Progenitor cell of endocrine pancreas (in vitro differentiated cells): ENCODE data around the gene CACNA1B. TPM values are rescaled to one million over a fixed set of nuclear protein-coding genes. Genes with fewer than 3 reads are reported as not detected.

Experiments used
- DNase-seq: peaks from one replicate; pipeline ENCODE4 v3.0.0; 2021; ENCODE audit warnings: low spot score; ENCODE audit not compliant: unreplicated experiment
- H3K27ac Mint-ChIP-seq: 2 replicates; pipeline ENCODE4 v1.8.0; 2021; ENCODE audit warnings: mild to moderate bottlenecking, moderate library complexity, mixed read lengths
- H3K27me3 Mint-ChIP-seq: 2 replicates; pipeline ENCODE4 v1.8.0; 2021; ENCODE audit warnings: mixed read lengths
- H3K36me3 Mint-ChIP-seq: 2 replicates; pipeline ENCODE4 v1.8.0; 2022; ENCODE audit warnings: mixed read lengths; ENCODE audit not compliant: insufficient read depth
- H3K4me1 Mint-ChIP-seq: 2 replicates; pipeline ENCODE4 v1.8.0; 2021; ENCODE audit warnings: low read depth, mixed read lengths
- H3K4me3 Mint-ChIP-seq: 2 replicates; pipeline ENCODE4 v1.8.0; 2021; ENCODE audit warnings: low read depth, mild to moderate bottlenecking, moderate library complexity, mixed read lengths
- H3K9me3 Mint-ChIP-seq: 2 replicates; pipeline ENCODE4 v1.8.0; 2021; ENCODE audit warnings: low read depth, mixed read lengths
- total RNA-seq: library from RNA; stranded (reverse); gene quantifications from 2 replicates; pipeline ENCODE4 v1.2.1, GENCODE V29; 2021
- TF ChIP-seq, protein P1 (sequence below): fragments of 200-600 bp; sonication (generic); IDR thresholded peaks from one replicate; pipeline ENCODE4 v1.5.0; 2021; ENCODE audit warnings: antibody characterized with exemption, mild to moderate bottlenecking; ENCODE audit not compliant: unreplicated experiment

The CACNA1B gene
- total RNA-seq, 1 donor from 2014 or later = 2.4 TPM

DNA sequence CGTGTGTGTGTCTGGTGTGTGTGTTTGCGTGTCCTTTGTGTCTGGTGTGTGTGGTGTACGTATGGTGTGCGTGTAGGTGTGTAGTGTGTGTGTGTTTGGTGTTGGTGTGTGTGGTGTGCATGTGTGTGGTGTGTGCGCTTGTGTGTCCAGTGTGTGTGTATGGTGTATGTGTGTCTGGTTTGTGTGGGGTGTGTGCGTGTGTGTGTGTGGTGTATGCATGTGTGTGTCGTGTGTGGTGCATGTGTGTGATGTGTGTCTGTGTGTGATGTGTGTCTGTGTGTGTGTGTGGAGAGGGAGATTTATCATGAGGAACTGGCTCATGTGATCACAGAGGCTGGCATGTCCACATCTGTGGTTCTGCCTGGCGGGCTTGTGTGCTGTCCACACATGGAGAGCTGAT, 71.7 kb downstream of the CACNA1B start:
- H3K36me3 Mint-ChIP-seq = no peaks in the 10 kb centered on the region
- H3K9me3 Mint-ChIP-seq = peaks cover 16% of the 10 kb centered on the region
- TF ChIP-seq, protein P1, sequence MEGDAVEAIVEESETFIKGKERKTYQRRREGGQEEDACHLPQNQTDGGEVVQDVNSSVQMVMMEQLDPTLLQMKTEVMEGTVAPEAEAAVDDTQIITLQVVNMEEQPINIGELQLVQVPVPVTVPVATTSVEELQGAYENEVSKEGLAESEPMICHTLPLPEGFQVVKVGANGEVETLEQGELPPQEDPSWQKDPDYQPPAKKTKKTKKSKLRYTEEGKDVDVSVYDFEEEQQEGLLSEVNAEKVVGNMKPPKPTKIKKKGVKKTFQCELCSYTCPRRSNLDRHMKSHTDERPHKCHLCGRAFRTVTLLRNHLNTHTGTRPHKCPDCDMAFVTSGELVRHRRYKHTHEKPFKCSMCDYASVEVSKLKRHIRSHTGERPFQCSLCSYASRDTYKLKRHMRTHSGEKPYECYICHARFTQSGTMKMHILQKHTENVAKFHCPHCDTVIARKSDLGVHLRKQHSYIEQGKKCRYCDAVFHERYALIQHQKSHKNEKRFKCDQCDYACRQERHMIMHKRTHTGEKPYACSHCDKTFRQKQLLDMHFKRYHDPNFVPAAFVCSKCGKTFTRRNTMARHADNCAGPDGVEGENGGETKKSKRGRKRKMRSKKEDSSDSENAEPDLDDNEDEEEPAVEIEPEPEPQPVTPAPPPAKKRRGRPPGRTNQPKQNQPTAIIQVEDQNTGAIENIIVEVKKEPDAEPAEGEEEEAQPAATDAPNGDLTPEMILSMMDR = no peak
- H3K27ac Mint-ChIP-seq = no peak overlapping the region
- DNase-seq = no peak
- H3K4me3 Mint-ChIP-seq = no peak overlapping the region
- no peaks in the 10 kb centered on the region for H3K27me3 Mint-ChIP-seq
- no peaks in the 10 kb centered on the region for H3K4me1 Mint-ChIP-seq

DNA sequence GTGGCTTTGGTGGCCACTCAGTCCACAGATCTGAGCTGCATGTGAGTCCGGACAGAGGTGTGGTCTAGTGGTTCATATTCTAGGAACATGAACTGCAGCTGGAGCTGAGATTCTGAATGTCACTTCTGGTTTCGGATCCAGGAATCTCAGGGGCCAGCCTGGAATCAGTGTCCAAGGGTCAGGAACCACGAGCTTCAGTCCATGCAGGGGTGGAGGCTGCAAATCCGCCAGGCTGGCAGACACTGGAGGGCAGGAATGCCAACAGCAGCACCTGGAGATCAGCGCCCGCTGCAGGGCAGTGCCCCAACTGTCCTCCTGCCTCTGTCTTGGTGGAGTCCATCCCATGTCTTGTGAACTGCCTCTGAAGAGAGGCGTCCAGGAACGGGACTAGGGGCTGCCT, 73.5 kb downstream of the CACNA1B start:
- no peaks in the 10 kb centered on the region for H3K27me3 Mint-ChIP-seq

DNA sequence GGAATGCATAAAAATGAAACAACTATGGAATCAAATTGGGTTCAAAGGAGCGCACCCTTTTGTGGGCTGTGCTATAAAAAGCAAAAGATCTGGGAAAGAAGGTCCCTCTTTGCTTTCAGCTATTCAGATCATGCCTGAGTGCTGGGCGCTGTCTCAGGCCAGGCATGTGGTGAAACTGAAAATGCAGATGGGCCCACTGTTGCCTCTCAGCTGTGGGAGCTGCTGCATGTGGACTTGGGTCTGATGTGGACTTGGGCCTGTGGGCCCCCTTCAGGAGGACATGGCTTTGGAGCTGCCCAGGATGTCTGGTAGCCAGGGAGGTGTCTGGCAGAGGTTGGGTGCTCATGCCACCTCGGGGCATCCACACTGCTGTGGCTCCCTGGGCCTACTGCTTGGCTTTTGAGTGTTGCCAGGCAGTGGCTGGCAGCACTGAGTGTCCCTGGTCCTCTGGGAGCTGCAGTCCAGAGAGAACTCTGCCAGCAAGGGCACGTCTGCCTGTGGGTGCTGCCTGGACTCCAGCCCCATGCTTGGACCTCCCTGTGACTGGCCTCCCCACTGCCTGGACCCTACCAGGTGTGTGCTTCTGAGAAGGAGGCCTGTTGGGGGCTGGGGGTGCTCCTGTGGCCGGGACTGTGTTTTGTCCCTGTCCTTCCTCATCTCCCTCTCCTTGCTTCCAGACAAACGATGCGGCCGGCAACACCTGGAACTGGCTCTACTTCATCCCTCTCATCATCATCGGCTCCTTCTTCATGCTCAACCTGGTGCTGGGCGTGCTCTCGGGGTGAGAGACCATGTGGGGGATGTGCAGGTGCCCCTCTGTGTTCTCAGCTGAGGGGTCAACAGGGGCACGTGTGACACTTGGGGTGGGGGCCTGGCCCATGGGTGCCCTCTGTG, 74.3 kb downstream of the CACNA1B start:
- Mint-ChIP-seq H3K36me3 (no peaks in the 10 kb centered on the region), H3K27ac (no peak overlapping the region), H3K4me1 (no peaks in the 10 kb centered on the region), H3K4me3 (no peak overlapping the region), H3K27me3 (no peaks in the 10 kb centered on the region), H3K9me3 (peaks cover 5% of the 10 kb centered on the region)
- no peak for DNase-seq
- TF ChIP-seq, protein P1 = no peak

More for the DNA sequence above, 73.5 kb downstream of the CACNA1B start:
- Mint-ChIP-seq H3K4me1 (no peaks in the 10 kb centered on the region), H3K27ac (no peak overlapping the region), H3K4me3 (no peak overlapping the region), H3K9me3 (peaks cover 10% of the 10 kb centered on the region), H3K36me3 (no peaks in the 10 kb centered on the region)
- TF ChIP-seq, protein P1 = no peak
- no peak for DNase-seq

DNA sequence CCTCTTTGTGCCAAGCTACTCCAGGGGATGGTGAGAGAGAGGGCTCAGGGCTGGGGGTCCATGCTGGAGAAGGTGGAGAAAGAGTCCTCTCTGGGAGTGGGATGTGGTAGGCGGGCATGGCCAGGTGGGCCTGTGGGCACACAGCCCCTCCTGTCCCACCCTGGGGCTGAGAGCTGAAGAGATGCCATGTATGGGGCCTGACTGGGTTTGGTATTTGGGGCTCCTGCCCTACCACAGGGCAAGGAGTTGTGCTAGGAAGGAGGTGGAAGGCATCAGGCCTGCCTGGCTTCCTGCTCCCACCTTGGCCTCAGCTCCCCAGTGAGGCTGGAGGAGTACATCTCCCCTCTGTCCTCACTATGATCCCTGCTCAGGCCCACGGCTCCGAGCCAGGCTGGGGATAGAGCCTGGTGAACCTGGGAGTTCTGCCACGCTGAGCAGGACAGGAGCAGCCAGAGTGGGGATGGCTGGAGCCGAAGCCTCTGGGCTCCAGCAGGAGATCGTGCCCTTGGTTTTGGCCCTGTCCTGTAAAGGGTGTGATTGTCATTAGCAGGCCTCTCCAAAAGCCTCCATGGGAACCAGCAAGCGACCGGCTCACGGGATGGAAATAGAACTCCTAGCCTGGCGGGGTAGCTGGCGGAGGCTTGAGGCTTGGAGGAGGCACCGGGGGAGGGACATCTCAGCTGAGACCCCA, 75.5 kb downstream of the CACNA1B start:
- no peaks in the 10 kb centered on the region for H3K27me3 Mint-ChIP-seq
- no peak for DNase-seq
- no peaks in the 10 kb centered on the region for H3K9me3 Mint-ChIP-seq
- H3K4me1 Mint-ChIP-seq = no peaks in the 10 kb centered on the region
- no peak overlapping the region for H3K4me3 Mint-ChIP-seq
- H3K36me3 Mint-ChIP-seq = no peaks in the 10 kb centered on the region
- TF ChIP-seq, protein P1 = no peak
- no peak overlapping the region for H3K27ac Mint-ChIP-seq

DNA sequence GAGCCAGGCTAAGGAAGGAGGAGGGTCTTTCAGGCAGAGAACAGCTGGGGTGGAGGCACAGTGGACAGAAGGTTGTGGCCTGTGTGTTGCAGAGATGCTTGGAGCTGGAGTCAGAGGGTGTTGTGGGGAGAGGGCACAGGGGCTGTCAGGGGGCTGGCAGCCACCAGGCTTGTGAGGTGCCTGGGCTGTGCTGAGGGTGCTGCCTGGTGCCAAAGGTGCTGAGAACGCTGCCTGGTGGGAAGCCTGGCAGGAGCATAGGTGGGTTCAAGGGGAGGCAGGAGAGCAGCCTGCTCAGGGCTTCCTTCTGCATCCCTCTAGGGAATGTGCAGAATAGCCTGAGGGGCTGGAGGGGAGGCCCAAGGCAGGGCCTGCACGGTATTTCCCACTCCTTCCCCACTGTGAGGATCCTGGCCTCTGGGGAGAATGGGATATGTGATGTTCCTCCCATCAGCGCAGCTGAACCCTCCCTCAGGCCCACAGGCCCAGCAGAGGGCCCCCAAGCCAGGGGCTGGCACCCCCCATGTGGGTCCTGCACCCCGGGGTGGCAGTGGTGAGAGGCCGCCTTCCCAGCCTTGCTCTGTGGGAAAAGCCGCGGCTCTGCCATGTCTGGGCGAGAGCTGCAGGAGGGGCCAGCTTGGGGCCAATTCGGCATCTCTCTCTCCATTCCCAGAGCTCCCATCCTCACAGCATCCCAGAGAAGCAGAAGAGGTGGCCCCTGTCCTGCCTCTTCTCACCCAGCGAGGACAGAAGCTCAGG, 76.3 kb downstream of the CACNA1B start:
- no peaks in the 10 kb centered on the region for H3K36me3 Mint-ChIP-seq
- TF ChIP-seq, protein P1 = no peak
- no peak overlapping the region for H3K27ac Mint-ChIP-seq
- no peak for DNase-seq
- no peaks in the 10 kb centered on the region for H3K4me1 Mint-ChIP-seq
- no peak overlapping the region for H3K4me3 Mint-ChIP-seq
- H3K9me3 Mint-ChIP-seq = no peaks in the 10 kb centered on the region
- H3K27me3 Mint-ChIP-seq = no peaks in the 10 kb centered on the region
